WI38 (cell line): ENCODE measurements around the gene ELMO1.

Experiments used
- H3K4me3 ChIP-seq: 2 replicates; pipeline ENCODE4 v1.5.1; 2011; ENCODE audit warnings: low read depth, mild to moderate bottlenecking, control low read depth, low read length
- CTCF ChIP-seq: IDR thresholded peaks from 2 replicates; pipeline ENCODE4 v1.5.1; 2012; ENCODE audit warnings: low read depth, mild to moderate bottlenecking, control low read depth, low read length

Gene ELMO1

GRCh38 chr7:36860681-36861080 is 588.0 kb downstream of the ELMO1 start:
- no peak for TF ChIP-seq CTCF

GRCh38 chr7:36855330-36855729 is 593.3 kb downstream of the ELMO1 start:
- no peak overlapping the region for H3K4me3 ChIP-seq
- TF ChIP-seq CTCF: no peak

More at GRCh38 chr7:36860681-36861080, 588.0 kb downstream of the ELMO1 start:
- H3K4me3 ChIP-seq: no peak overlapping the region

GRCh38 chr7:36854652-36855051 is 594.0 kb downstream of the ELMO1 start:
- TF ChIP-seq CTCF: no peak
- H3K4me3 ChIP-seq: no peak overlapping the region

- TF ChIP-seq CTCF: no peak
- no peak overlapping the region for H3K4me3 ChIP-seq
Observed at GRCh38 chr7:36852931-36853330, 595.7 kb downstream of the ELMO1 start.

GRCh38 chr7:36852017-36852416 is 596.6 kb downstream of the ELMO1 start:
- no peak overlapping the region for H3K4me3 ChIP-seq
- TF ChIP-seq CTCF: no peak

GRCh38 chr7:36851382-36851781 is 597.3 kb downstream of the ELMO1 start:
- TF ChIP-seq CTCF: no peak

GRCh38 chr7:36847946-36848345 is 600.7 kb downstream of the ELMO1 start:
- H3K4me3 ChIP-seq: no peak overlapping the region
- TF ChIP-seq CTCF: no peak

More at GRCh38 chr7:36851382-36851781, 597.3 kb downstream of the ELMO1 start:
- no peak overlapping the region for H3K4me3 ChIP-seq
